Ishikawa (cell line): ENCODE results near the gene MED13L.

Source experiments
- CEBPB ChIP-seq: IDR thresholded peaks from 2 replicates; pipeline ENCODE4 v1.6.1; 2012
- CREB1 ChIP-seq: IDR thresholded peaks from 2 replicates; pipeline ENCODE4 v1.6.1; 2012; ENCODE audit warnings: low read depth
- EGR1 ChIP-seq: IDR thresholded peaks from 2 replicates; pipeline ENCODE4 v1.6.1; 2012
- EP300 ChIP-seq: IDR thresholded peaks from 2 replicates; pipeline ENCODE4 v1.6.1; 2012; ENCODE audit warnings: borderline replicate concordance
- FOXM1 ChIP-seq: IDR thresholded peaks from 2 replicates; pipeline ENCODE4 v1.6.1; 2012; ENCODE audit warnings: low read depth, borderline replicate concordance
- NFIC ChIP-seq: IDR thresholded peaks from 2 replicates; pipeline ENCODE4 v1.6.1; 2012
- RAD21 ChIP-seq: IDR thresholded peaks from 2 replicates; pipeline ENCODE4 v1.6.1; 2012; ENCODE audit warnings: low read depth
- REST ChIP-seq: IDR thresholded peaks from 2 replicates; pipeline ENCODE4 v1.6.1; 2012; ENCODE audit warnings: low read depth, mild to moderate bottlenecking
- TAF1 ChIP-seq: IDR thresholded peaks from 2 replicates; pipeline ENCODE4 v1.6.1; 2012; ENCODE audit warnings: low read depth, mild to moderate bottlenecking
- TCF12 ChIP-seq: IDR thresholded peaks from 2 replicates; pipeline ENCODE4 v1.6.1; 2012; ENCODE audit warnings: low read depth
- TEAD4 ChIP-seq: IDR thresholded peaks from 2 replicates; pipeline ENCODE4 v1.6.1; 2012
- YY1 ChIP-seq: IDR thresholded peaks from 2 replicates; pipeline ENCODE4 v1.6.1; 2012; ENCODE audit warnings: low read depth
- ZBTB7A ChIP-seq: IDR thresholded peaks from 2 replicates; pipeline ENCODE4 v1.6.1; 2012; ENCODE audit warnings: low read depth
- TF ChIP-seq, protein P1 (sequence below): IDR thresholded peaks from 2 replicates; pipeline ENCODE4 v1.6.1; 2012
- TF ChIP-seq, protein P2 (sequence below): IDR thresholded peaks from 2 replicates; pipeline ENCODE4 v1.6.1; 2012

The MED13L gene

GRCh38 chr12:116273813-116274550 lies 3.5 kb downstream of the MED13L start:
- peak; percentile 71 for TF ChIP-seq CEBPB
- TF ChIP-seq REST, result no peak

DNA sequence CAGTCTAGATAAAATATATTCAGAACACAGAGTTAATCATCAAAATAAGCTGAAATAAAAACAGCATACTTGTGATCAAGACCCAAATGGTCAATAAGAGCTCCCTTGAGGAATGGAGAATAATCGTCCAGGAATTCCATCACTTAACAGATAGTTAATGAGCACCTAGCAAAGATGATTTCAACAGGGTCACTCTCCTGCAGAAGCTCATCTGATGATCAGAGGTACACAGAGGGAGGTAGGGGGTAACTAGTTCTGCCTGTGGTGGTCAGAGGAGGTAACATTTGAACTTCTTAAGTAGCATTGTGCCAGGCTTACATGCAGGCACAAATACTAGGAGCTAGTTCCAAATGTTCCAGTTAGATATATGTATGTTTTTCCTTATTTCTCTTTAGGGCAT lies 9.5 kb downstream of the MED13L start:
- TF ChIP-seq CREB1 (no peak), NFIC (no peak), FOXM1 (no peak), RAD21 (no peak), TEAD4 (no peak), ZBTB7A (no peak), CEBPB (no peak), TCF12 (no peak), EGR1 (no peak), EP300 (no peak), REST (no peak), TAF1 (no peak), YY1 (no peak)
- TF ChIP-seq, protein P1, sequence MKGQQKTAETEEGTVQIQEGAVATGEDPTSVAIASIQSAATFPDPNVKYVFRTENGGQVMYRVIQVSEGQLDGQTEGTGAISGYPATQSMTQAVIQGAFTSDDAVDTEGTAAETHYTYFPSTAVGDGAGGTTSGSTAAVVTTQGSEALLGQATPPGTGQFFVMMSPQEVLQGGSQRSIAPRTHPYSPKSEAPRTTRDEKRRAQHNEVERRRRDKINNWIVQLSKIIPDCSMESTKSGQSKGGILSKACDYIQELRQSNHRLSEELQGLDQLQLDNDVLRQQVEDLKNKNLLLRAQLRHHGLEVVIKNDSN, result no peak
- TF ChIP-seq, protein P2, sequence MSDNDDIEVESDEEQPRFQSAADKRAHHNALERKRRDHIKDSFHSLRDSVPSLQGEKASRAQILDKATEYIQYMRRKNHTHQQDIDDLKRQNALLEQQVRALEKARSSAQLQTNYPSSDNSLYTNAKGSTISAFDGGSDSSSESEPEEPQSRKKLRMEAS, result no peak

GRCh38 chr12:116266631-116267349 lies 10.7 kb downstream of the MED13L start:
- no peak for TF ChIP-seq FOXM1
- TF ChIP-seq CREB1, result no peak
- TF ChIP-seq REST, result no peak
- no peak for TF ChIP-seq TEAD4
- TF ChIP-seq, protein P2, result no peak
- TF ChIP-seq YY1, result no peak
- no peak for TF ChIP-seq EP300
- TF ChIP-seq ZBTB7A, result no peak
- TF ChIP-seq TCF12, result no peak
- TF ChIP-seq RAD21, result no peak
- TF ChIP-seq TAF1, result no peak
- TF ChIP-seq CEBPB, result no peak
- TF ChIP-seq NFIC, result no peak
- no peak for TF ChIP-seq EGR1
- TF ChIP-seq, protein P1, result no peak

GRCh38 chr12:116266168-116266601 lies 11.3 kb downstream of the MED13L start:
- 0 out of 2 replicates have a peak, but pooled peaks have one; percentile 6 for TF ChIP-seq RAD21
- TF ChIP-seq, protein P1, result no peak
